LHCN-M2 (cell line): ENCODE data around the gene ETNPPL. TPM values are rescaled to one million over a fixed set of nuclear protein-coding genes. Genes with fewer than 3 reads are reported as not detected.
A peak's percentile ranks its signal among the peaks of the same experiment; 100 is the strongest.

Experiments used
- DNase-seq: peaks from one replicate; pipeline ENCODE4 v3.0.0-alpha.2; 2012; ENCODE audit warnings: low read depth
- polyA plus RNA-seq: library from polyadenylated mRNA; unstranded; fragments of >200 nt; gene quantifications from one replicate; pipeline ENCODE4 v1.2.1, GENCODE V29; 2012; ENCODE audit warnings: missing spikeins
- total RNA-seq: library from RNA; depleted of rRNA; stranded (reverse); fragments of >200 nt; gene quantifications from 2 replicates; pipeline ENCODE4 v1.2.3, GENCODE V29; 2014; rRNA removed

The ETNPPL gene
- total RNA-seq: 0.34 TPM in 1 of 2 replicates, not detected in the other
- polyA plus RNA-seq: not detected

- no peak for DNase-seq
These were observed at the start of gene ETNPPL for GRCh38 chr4:108762559-108763225. Gene ETNPPL (minus strand): TSS chr4:108763053. CDS start chr4:108762898, 155 bp downstream.

DNA sequence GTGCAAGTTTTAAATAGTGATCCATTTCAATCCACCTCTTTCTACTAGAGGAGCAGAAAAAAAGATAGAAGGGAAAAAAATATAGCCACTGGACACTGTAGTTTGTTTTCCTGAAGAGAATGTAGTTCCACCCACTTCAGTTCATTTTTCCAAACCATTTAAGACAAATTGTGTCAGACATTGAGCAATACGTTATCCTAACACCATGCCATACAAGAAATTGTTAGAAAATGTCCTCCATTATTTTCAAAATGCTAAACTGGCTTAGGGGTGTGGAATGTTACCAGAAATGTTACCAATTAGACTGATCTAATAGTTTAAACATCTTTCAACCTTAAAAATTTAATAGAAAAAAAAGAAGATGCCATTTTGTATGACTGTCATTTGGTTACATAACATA, 48.6 kb upstream of the ETNPPL start:
- DNase-seq: no peak

- no peak for DNase-seq
These were observed 47.2 kb upstream of the ETNPPL start for GRCh38 chr4:108810087-108810486.

DNA sequence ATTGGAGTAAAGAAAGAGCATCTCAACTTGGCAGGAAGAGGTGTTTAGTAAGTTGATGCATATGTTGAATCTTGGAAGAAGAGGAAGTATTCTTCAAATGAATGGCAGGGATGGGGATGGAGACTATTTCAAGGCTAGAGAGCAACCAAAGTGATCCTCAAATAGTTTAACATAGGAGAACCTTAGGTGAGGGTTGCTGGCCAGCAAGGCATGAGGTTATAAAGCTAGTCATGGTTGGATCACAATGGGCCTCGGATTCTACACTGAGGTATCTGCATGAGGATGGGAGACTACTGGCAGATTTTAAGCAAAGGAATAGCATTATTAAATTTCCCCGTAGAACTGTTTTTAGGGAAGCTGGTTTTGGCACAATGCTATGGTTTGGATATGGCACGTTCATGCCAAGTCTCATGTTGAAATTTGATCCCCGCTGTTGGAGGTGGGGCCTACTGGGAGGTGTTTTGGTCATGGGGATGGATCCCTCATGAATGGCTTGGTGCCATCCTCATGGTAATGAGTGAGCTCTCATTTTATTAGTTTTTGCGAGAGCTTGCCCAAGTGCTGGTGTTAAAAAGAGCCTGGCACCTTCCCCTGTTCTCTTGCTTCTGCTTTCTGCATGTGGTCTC, 41.9 kb upstream of the ETNPPL start:
- DNase-seq: no peak

GRCh38 chr4:108799306-108799705, 36.5 kb upstream of the ETNPPL start:
- DNase-seq: no peak

- no peak for DNase-seq
These were observed 33.3 kb upstream of the ETNPPL start for GRCh38 chr4:108796173-108796572.

DNA sequence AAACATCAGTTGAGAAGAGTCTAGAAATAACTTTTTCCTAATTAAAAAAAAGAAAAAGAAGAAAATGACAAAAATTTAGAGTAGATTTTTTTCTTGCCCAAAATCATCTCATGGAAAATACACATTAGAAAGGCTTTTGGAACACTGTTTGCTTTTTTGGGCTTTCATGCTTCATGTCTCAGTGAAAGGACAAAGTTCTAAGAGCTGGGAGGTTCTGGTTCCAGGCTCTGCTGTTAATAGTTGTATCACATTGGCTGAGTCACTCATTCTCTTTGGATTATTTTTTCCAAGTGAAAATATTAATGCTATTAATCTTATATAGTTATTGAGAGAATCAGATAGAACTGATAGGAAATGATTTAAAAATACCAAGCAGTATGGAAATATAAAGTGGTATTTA, 32.9 kb upstream of the ETNPPL start:
- DNase-seq: no peak

DNA sequence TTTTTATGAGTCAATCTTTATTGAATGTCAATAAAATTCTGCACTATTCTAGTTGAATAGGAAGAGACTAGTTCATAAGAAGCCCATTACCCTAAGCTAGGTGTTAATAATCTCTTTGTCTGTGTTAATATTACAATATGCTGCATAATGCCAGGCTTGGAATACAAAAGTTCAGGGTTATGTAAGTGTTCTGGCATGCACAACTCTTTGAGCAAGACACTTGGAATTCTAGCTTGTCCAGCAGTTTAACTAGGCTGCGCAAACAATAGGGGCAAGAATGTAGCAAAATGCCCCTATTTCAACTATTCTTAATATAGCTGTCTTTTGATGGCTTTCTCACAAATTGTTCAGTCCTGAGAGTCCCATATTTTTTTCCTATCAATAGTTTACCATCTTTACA, 31.3 kb upstream of the ETNPPL start:
- DNase-seq: peak; percentile 34

DNA sequence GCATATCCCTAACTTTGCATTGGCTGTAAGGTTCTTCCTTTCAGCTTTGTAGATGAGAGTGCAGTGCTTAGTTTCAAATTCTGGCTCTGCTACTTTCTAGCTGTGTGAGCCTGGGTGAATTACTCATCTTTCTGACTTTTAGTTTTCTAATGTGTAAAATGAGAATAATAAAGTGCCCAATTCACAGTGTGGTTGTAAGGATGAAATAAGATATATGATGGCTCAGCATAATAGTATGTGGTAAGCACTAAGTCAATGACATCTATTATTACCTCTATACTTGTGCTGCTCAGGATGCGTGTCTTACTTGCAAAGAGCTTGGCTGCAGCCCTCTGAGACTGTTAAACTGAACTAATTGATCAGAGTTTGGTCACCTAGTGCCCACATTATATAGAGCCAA, 30.6 kb upstream of the ETNPPL start:
- peak; percentile 68 for DNase-seq

DNA sequence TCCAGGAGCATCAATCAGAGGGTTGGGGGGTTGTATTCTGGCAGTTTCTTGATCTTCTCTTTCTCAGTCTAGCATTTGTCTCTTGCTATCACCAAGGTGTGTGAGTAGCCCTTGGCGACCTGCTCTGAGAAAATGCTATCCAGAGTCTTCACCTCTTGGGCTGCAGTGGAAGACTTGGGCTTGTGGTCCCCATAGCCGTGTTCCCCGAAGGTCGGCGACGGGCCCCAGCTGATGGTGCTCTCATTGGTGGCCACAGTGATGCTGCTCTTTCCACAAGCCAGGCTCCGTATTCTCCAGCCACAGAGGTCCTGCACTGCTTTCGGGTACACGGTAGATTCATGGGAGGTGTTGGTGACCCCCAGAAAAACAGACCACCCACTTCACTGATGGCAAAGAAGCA, 25.9 kb upstream of the ETNPPL start:
- no peak for DNase-seq

DNA sequence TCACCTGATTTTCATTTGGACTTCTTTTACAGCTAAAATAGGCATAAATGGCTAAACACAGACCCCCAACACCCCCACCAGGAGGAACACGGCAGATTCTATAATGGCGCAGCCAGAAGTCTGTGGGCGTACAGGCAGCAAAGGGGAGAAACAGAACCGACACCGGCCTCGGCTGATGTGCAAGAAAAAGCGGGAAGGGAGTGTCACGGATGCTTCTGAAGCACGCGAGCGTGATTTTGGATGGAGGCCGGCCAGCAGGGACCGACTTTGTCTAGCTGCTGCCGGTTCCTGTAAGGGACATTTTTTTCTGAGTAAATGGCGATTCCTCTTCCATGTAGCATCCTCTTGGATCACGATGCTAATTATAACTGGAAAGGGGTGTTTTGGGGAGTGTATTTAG, 24.9 kb upstream of the ETNPPL start:
- no peak for DNase-seq

DNA sequence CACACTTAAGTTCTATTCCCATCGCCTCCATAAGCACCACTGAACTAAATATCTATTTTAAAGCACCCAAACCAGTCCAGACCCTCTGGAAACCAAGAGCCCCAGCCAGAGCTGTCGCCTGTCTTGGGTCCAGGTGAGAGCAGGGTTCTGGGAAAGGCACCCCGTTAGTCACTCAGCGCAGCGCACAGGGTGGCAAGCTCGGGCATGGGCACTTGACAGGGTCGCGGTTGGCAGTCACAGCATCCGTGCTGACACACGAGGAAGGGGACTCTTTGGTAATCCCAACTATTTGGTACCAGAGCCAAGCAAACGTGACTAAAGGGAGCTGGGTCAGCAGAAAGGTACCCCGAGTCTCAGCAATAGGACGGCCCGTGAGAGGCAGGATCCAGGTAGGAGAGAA, 24.3 kb upstream of the ETNPPL start:
- DNase-seq: no peak

DNA sequence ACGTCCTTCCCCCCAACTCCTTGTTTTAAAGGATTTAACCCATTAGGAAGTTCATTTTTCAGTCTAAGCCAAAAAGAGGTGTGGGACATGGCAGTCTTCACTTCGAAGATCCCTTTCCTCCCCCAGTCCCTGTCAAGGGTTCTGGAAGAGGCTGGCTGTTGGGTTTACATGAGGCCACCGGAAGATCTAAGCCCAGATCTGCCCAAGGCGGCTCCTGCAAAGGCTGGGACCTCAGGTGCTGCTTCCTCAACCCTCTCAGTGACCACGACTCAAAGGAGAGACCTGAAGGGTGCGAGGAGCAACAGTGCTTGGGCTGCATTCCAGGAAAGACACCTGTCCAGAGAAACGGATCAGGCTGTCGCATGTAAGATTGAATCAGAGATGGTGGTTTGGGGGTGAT, 23.5 kb upstream of the ETNPPL start:
- DNase-seq: no peak

DNA sequence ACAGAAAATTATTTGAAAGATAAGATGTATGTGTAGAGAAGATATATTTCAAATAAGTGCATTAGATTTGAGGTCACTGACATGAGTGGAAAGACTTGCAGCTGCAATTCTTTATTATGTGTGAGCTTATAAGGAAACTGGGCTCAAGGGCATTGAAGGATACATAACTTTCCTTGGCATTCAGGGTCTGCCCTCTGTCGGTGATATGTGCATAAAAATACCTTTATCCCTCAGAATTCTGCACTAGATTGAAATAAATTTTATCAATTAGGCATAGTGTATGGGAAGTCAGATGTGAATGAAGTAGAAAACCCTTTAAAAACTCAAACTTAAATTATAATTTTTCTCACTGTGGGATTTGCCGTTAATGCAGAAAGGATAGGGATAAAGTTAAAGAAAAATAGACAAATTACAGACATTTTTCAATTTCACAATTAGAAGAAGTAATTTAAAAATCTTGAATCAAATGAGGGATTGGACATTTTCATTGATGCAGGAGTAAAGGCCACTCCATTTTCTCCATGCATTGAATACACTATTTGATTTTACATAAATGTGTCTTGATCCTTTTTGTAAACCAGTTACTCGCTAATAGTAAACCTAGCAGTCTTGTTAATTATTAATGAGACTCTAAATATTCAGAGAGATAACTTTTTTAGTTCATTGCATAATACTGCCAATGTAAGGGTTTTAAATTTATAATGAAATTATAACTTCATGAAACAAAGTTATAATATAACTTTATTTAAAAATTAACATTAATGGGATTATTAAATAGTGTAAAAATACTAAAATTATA, 21.0 kb upstream of the ETNPPL start:
- DNase-seq: peak; percentile 24

DNA sequence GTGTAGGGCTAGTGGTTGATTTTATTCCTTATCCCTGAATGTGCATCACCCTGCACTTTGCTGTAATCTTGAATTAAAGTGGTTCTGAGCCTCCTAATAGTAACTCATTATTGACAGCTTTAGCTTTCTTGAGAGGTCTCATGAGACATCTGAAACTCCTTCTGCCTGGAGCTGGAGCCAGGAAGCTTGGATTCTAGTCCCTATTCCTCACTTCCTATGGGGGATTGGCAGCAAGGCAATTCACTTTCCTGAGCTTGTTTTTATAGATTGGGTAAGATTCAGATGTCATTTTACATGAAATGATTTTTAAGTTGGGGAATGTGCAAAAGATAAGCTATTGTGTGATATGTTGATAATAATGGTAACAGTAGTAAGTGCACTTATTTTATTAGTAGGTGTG, 17.1 kb upstream of the ETNPPL start:
- no peak for DNase-seq

GRCh38 chr4:108777388-108777787, 14.5 kb upstream of the ETNPPL start:
- no peak for DNase-seq

GRCh38 chr4:108775921-108776320, 13.1 kb upstream of the ETNPPL start:
- DNase-seq: no peak

DNA sequence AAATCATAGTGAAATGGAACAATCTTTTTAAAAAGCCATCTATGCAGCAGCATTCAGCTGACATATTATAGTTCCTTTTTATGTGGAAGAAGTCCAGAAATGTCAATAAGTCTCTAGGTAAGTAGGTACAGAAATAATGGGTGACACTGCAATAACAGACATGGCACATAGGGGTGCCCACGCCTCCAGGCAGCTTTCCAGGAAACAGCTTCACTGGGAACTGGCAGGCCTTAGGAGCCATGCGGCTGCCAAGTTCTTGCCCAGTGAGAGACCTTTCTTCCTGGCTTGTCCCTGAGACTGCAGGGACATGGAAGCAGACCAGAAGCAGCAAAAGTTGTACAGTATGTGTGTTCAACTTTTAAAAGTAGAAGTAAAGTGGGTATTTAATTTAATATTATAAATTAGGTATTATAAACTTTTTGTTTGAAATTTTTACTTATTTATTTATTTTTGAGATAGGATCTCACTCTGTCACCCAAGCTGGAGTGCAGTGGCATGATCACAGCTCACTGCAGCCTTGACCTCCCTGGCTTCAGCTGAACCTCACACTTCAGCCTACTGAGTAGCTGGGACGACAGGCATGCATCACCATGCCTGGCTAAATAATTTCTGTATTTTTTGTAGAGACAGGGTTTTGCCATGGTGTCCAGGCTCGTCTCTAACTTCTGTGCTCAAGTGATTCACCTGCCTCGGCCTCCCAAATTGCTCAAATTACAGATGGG, 12.1 kb upstream of the ETNPPL start:
- no peak for DNase-seq

DNA sequence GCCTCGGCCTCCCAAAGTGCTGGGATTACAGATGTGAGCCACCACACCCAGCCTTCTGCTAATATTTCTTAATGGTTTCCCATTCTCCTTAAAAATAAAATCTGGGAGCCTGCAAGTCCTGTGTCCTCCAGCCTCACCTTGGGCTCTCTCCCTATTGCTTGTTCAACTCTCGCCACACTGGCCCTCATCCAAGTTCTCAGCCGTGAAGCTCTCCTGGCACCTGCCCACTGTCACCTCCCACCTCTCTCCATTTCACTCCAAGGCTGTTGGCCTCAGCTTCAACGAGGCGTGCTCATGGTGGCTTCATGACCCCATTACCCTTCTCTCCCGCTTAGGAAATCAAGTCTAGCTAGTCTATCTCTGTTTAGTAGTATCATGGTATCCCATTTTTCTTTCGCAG, 9.5 kb upstream of the ETNPPL start:
- DNase-seq: no peak

DNA sequence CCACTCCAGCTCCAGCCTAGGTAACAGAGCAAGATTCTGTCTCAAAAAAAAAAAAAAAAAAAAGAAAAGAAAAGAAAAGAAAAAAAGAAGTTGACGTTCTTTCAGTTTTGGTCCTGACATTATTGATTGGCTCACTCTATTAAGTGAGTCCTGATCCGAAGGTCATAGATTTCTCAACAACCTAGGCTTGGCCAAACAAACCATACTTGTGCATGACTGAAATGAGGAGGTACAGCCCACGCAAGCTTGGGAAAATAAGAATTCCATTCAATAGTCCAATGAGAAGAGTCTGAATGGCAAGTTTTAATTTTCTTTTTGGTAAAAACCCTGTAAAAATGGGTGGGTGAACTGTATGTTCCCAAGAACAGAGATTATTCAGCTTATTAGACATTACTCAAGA, 3.2 kb upstream of the ETNPPL start:
- DNase-seq: no peak

GRCh38 chr4:108763986-108764385, 1.1 kb upstream of the ETNPPL start:
- DNase-seq: no peak

DNA sequence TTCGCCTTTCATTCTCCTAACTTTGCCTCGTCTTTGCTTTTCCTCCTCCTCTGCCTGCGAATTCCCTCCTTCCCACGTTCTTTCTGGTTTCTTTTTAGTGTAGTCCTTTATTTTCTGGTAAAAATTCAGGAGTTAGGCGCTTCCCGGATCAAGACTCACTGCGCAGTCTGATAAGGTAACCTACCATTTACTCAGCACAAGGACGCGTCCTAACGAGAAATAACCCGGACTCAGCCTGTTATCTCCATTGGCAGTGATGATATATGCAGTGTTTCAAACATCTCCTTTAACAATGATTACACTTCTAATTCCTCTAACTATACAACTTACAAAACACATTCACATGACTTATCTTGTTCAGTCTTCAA, 357 bp upstream of the ETNPPL start:
- DNase-seq: no peak
